Mucosa of rectum (tissue), 2 donors: ENCODE data around the gene CDK11B.
"Not testable (repeated sequence)": the region's sequence is repeated elsewhere in the genome, so short reads cannot be mapped to it uniquely, and the experiment has no call there.

Source experiments
- H3K27ac ChIP-seq, 2 donors: one replicate each; pipeline ENCODE4 v1.7.0; 2013; ENCODE audit warnings: inconsistent platforms in 2 of 2, low read depth in 2 of 2, low read length in 2 of 2
- H3K27me3 ChIP-seq, 2 donors: one replicate each; pipeline ENCODE4 v1.7.0; 2013; ENCODE audit warnings: low read length in 2 of 2; ENCODE audit not compliant: control insufficient read depth in 2 of 2, insufficient read depth in 2 of 2
- H3K36me3 ChIP-seq, 2 donors: one replicate each; pipeline ENCODE4 v1.7.0; 2013; ENCODE audit warnings: low read length in 2 of 2; ENCODE audit not compliant: control insufficient read depth in 2 of 2, insufficient read depth in 2 of 2
- H3K4me1 ChIP-seq, 2 donors: one replicate each; pipeline ENCODE4 v1.7.0; 2013; ENCODE audit warnings: low read length in 2 of 2, mild to moderate bottlenecking in 1 of 2; ENCODE audit not compliant: control insufficient read depth in 2 of 2, insufficient read depth in 2 of 2
- H3K4me3 ChIP-seq, 2 donors: one replicate each; pipeline ENCODE4 v1.7.0; 2013; ENCODE audit warnings: low read length in 2 of 2
- H3K9ac ChIP-seq, 2 donors: one replicate each; pipeline ENCODE4 v1.7.0; 2013; ENCODE audit warnings: low read length in 2 of 2, low read depth in 1 of 2, mild to moderate bottlenecking in 1 of 2
- H3K9me3 ChIP-seq, 2 donors: one replicate each; pipeline ENCODE4 v1.7.0; 2013; ENCODE audit warnings: low read length in 2 of 2; ENCODE audit not compliant: control insufficient read depth in 2 of 2
- donor health status: healthy.
- donor health status: Normal muscosa, but diverticular disease.

CDK11B gene

GRCh38 chr1:1680912-1681273, 22.1 kb upstream of the CDK11B start:
- Histone ChIP-seq H3K27me3 (no peaks in the 10 kb centered on the region), H3K36me3 (peaks cover 0 to 14% of the 10 kb centered on the region in 2 donors), H3K4me3 (no peak overlapping the region), H3K9ac (no peak overlapping the region), H3K9me3 (no peaks in the 10 kb centered on the region), H3K27ac (peak overlapping the region in 1 of 2 donors; percentile 3), H3K4me1 (peaks cover 22 to 23% of the 10 kb centered on the region in 2 donors)

- Histone ChIP-seq H3K27me3 (no peaks in the 10 kb centered on the region), H3K9me3 (no peaks in the 10 kb centered on the region), H3K4me3 (no peak overlapping the region), H3K4me1 (peaks cover 22 to 23% of the 10 kb centered on the region in 2 donors), H3K9ac (no peak overlapping the region), H3K36me3 (peaks cover 0 to 14% of the 10 kb centered on the region in 2 donors), H3K27ac (peak overlapping the region in 1 of 2 donors; percentile 3)
Measured at GRCh38 chr1:1680031-1680911, 21.5 kb upstream of the CDK11B start.

DNA sequence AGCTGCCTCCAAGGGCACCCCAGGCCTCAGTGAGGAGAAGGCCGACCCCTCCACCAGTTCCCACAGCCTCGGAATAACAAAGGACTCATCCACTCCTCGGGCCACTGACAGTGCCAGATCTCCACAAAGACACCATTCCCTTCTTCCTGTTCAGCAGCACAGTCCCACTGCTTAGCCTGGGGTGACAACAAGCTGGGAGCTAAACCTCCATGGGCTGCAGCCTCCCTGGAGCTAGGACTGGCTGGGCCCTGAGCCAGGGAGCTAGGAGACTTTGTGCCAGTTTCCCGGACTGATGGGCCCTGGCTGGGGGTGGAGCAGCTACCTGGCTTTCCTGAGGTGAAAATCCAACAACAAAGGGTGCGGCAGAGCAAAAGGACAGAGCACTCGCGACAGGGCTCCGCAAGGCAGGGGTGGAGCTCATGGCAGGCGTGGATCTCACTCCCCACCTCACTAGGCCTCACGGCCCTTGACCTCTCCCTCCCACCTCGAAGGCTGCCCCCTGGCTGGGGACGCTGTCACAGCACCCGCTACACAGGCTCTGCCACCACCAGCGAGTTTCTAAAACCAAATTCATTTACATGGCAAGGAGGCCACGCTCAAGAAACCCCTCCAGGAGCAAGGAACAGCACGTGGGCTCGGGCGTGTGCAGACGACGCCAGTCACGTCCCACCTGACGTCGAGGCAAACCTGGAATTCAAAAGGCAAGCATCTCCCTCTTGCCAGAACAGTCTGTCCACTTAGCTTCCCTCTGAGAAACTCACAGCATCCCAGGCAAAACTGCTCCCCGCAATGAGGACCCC, 20.0 kb upstream of the CDK11B start:
- peak overlapping the region; percentile 90 to 92 for H3K27ac ChIP-seq
- H3K4me1 ChIP-seq, result peaks cover 22 to 23% of the 10 kb centered on the region in 2 donors
- peak overlapping the region; percentile 55 to 57 for H3K4me3 ChIP-seq
- no peaks in the 10 kb centered on the region for H3K9me3 ChIP-seq
- peak overlapping the region; percentile 48 to 59 for H3K9ac ChIP-seq
- peaks cover 0 to 14% of the 10 kb centered on the region in 2 donors for H3K36me3 ChIP-seq
- H3K27me3 ChIP-seq, result no peaks in the 10 kb centered on the region

DNA sequence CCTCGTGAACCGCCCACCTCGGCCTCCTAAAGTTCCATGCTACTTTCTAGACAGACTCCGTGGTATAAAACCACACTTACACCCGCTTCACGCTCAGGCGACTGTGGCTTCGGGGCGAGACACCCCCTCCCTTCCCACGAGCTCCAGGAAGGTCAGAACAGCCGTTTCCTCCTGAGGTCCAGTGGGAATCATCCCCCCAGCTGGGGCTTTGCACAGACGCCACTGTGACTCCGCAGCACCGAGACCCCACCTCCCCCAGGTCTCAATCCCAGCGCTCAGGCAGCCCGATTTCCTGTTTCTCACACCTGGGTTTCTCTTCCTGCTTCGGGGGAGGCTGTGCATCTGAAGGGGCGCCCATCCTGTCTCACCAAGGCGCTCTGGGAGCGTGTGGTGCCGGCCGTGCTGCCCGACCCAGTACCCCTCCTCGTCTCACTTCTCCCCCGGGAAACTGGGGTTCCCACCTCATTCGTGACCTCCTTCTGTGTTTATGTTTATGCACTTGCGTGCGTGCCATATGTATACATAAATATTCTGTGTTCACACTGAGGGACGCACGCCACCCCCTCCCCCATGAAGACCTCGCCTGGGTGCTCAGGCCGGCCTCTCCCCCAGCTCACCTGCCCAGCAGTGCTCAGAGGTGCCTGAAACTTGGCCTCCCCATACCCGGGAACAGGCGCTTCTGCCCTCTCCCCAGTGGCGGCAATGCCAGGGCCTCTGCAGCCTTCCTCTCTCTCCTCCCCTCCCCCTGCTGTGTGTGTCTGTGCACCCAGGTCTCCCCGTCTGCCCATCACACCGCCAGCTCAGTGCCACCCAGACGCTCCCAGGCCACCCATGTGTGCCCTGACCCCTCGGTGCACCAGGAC, 19.1 kb upstream of the CDK11B start:
- peak overlapping the region; percentile 90 to 92 for H3K27ac ChIP-seq
- peak overlapping the region; percentile 55 to 57 for H3K4me3 ChIP-seq
- H3K36me3 ChIP-seq, result peaks cover 0 to 10% of the 10 kb centered on the region in 2 donors
- no peaks in the 10 kb centered on the region for H3K27me3 ChIP-seq
- no peaks in the 10 kb centered on the region for H3K9me3 ChIP-seq
- peaks cover 22 to 23% of the 10 kb centered on the region in 2 donors for H3K4me1 ChIP-seq
- H3K9ac ChIP-seq, result peak overlapping the region; percentile 48 to 59

GRCh38 chr1:1676087-1676486, 17.3 kb upstream of the CDK11B start:
- not testable (repeated sequence) for H3K27ac ChIP-seq, H3K4me3 ChIP-seq, H3K9me3 ChIP-seq, H3K9ac ChIP-seq, H3K27me3 ChIP-seq
- H3K4me1 ChIP-seq, result peaks cover 22 to 23% of the 10 kb centered on the region in 2 donors
- H3K36me3 ChIP-seq, result peaks cover 10 to 15% of the 10 kb centered on the region in 2 donors

- H3K9me3 ChIP-seq, H3K9ac ChIP-seq, H3K27me3 ChIP-seq, H3K27ac ChIP-seq, H3K4me3 ChIP-seq: not testable (repeated sequence)
- Histone ChIP-seq H3K4me1 (peaks cover 19 to 21% of the 10 kb centered on the region in 2 donors), H3K36me3 (peaks cover 11 to 20% of the 10 kb centered on the region in 2 donors)
Measured at GRCh38 chr1:1675218-1675617, 16.4 kb upstream of the CDK11B start.

- Histone ChIP-seq H3K4me1 (peaks cover 19 to 21% of the 10 kb centered on the region in 2 donors), H3K36me3 (peaks cover 11 to 20% of the 10 kb centered on the region in 2 donors)
- H3K9me3 ChIP-seq, H3K9ac ChIP-seq, H3K27ac ChIP-seq, H3K4me3 ChIP-seq, H3K27me3 ChIP-seq: not testable (repeated sequence)
Measured at GRCh38 chr1:1674806-1675205, 16.0 kb upstream of the CDK11B start.

GRCh38 chr1:1672181-1672965, 13.6 kb upstream of the CDK11B start:
- H3K9me3 ChIP-seq, result no peaks in the 10 kb centered on the region
- H3K27me3 ChIP-seq, result no peaks in the 10 kb centered on the region
- no peaks in the 10 kb centered on the region for H3K4me1 ChIP-seq
- no peak overlapping the region for H3K9ac ChIP-seq
- H3K36me3 ChIP-seq, result peaks cover 13 to 28% of the 10 kb centered on the region in 2 donors
- no peak overlapping the region for H3K27ac ChIP-seq
- no peak overlapping the region for H3K4me3 ChIP-seq

GRCh38 chr1:1671365-1672119, 12.7 kb upstream of the CDK11B start:
- H3K4me1 ChIP-seq, result no peaks in the 10 kb centered on the region
- no peaks in the 10 kb centered on the region for H3K9me3 ChIP-seq
- peaks cover 13 to 28% of the 10 kb centered on the region in 2 donors for H3K36me3 ChIP-seq

More at GRCh38 chr1:1671365-1672119, 12.7 kb upstream of the CDK11B start:
- Histone ChIP-seq H3K27ac (no peak overlapping the region), H3K4me3 (no peak overlapping the region), H3K9ac (no peak overlapping the region), H3K27me3 (no peaks in the 10 kb centered on the region)
